Astrocyte of the cerebellum (primary cell): ENCODE results near the gene PSMD11.
"Not testable (repeated sequence)": the region's sequence is repeated elsewhere in the genome, so short reads cannot be mapped to it uniquely, and the experiment has no call there.

ENCODE experiments used
- DNase-seq: peaks from one replicate; pipeline ENCODE4 v3.0.0-alpha.2; 2011; ENCODE audit warnings: low read depth
- H3K4me3 ChIP-seq: 2 replicates; pipeline ENCODE4 v1.5.1; 2011; ENCODE audit warnings: mild to moderate bottlenecking, low read depth, low read length, moderate library complexity
- CTCF ChIP-seq: IDR thresholded peaks from 2 replicates; pipeline ENCODE4 v1.5.1; 2012; ENCODE audit warnings: low read length, low read depth, moderate library complexity, mild to moderate bottlenecking; ENCODE audit errors: missing control alignments
- in situ Hi-C: cut with HindIII; loops from 2 replicates; pipeline ENCODE4 v1.10.0; 2017; ENCODE audit warnings: low sequenced_read_pairs

The PSMD11 gene

GRCh38 chr17:32444301-32445073 lies at the start of gene PSMD11:
TSS of gene PSMD11 (plus strand) at chr17:32444510. CDS start at chr17:32444524, 14 bp downstream.
- in situ Hi-C loops = no loop called here
- peak within 1 kb of the TSS; percentile 79 for H3K4me3 ChIP-seq
- peak; percentile 94 for TF ChIP-seq CTCF
- peak; percentile 93 for DNase-seq

GRCh38 chr17:32396343-32396742 lies 48.0 kb upstream of the PSMD11 start:
- H3K4me3 ChIP-seq = no peak overlapping the region
- no peak for DNase-seq
- in situ Hi-C loops = no loop called here
- TF ChIP-seq CTCF = no peak

- TF ChIP-seq CTCF = no peak
- H3K4me3 ChIP-seq = no peak overlapping the region
- in situ Hi-C loops = no loop called here
- no peak for DNase-seq
These were observed 45.4 kb upstream of the PSMD11 start for GRCh38 chr17:32398946-32399345.

- in situ Hi-C loops, H3K4me3 ChIP-seq, DNase-seq: not testable (repeated sequence)
These were observed 34.2 kb upstream of the PSMD11 start for GRCh38 chr17:32410085-32410484.

- no peak overlapping the region for H3K4me3 ChIP-seq
- TF ChIP-seq CTCF = no peak
- in situ Hi-C loops = no loop called here
- DNase-seq = no peak
These were observed 17.4 kb upstream of the PSMD11 start for GRCh38 chr17:32426894-32427293.

GRCh38 chr17:32429598-32429997 lies 14.7 kb upstream of the PSMD11 start:
- TF ChIP-seq CTCF = no peak
- DNase-seq = no peak
- no peak overlapping the region for H3K4me3 ChIP-seq
- in situ Hi-C loops = no loop called here

- no peak for TF ChIP-seq CTCF
- H3K4me3 ChIP-seq = no peak overlapping the region
- DNase-seq = no peak
- in situ Hi-C loops = no loop called here
These were observed 3.6 kb upstream of the PSMD11 start for GRCh38 chr17:32440722-32441121.
